Esophagus squamous epithelium (tissue), 5 donors: ENCODE data around the gene DNAJC22. TPM values are rescaled to one million over a fixed set of nuclear protein-coding genes. Genes with fewer than 3 reads are reported as not detected.
A peak's percentile ranks its signal among the peaks of the same experiment; 100 is the strongest.

Experiments
- DNase-seq: peaks from one replicate; lab custom pipeline; 2025; lab: John Stamatoyannopoulos, UW
- H3K27ac ChIP-seq, 4 donors: fragments of 200-600 bp; sonication (generic); one replicate each; pipeline ENCODE4 v1.5.1; 2016 to 2019; ENCODE audit warnings: mild to moderate bottlenecking in 1 of 4
- H3K27me3 ChIP-seq, 4 donors: fragments of 200-600 bp; sonication (generic); 1 replicate in 3 of 4; 2 replicates in 1 of 4; pipeline versions ENCODE4 v1.5.1 to v1.6.0; 2017 to 2021; ENCODE audit warnings: antibody characterized with exemption in 1 of 4
- H3K36me3 ChIP-seq, 3 donors: fragments of 200-600 bp; sonication (generic); one replicate each; pipeline ENCODE4 v1.5.1; 2016 to 2019
- H3K4me1 ChIP-seq, 3 donors: fragments of 200-600 bp; sonication (generic); one replicate each; pipeline ENCODE4 v1.5.1; 2017 to 2019
- H3K4me3 ChIP-seq, 4 donors: fragments of 200-600 bp; sonication (generic); 1 replicate in 3 of 4; 2 replicates in 1 of 4; pipeline ENCODE4 v1.5.1; 2016 to 2019; ENCODE audit warnings: mild to moderate bottlenecking in 2 of 4, moderate library complexity in 1 of 4
- H3K9me3 ChIP-seq, 3 donors: fragments of 200-600 bp; sonication (generic); one replicate each; pipeline ENCODE4 v1.5.1; 2016 to 2019
- POLR2A ChIP-seq, 4 donors: fragments of 450-650 bp; IDR thresholded peaks; one replicate each; pipeline ENCODE4 v1.6.1; 2017; ENCODE audit warnings: antibody characterized with exemption in 4 of 4, mild to moderate bottlenecking in 4 of 4, moderate library complexity in 3 of 4
- WGBS, 2 donors: methylation state at CpG; one replicate each; pipeline ENCODE4 v1.1.5; 2018; 5-methylcytosine and 5-hydroxymethylcytosine counted together
- intact Hi-C: fragments of 100-400 bp; cut with DNase I; formaldehyde crosslinking; loops from one replicate; pipeline ENCODE4 v1.15.0; 2022
- total RNA-seq, 4 donors: library from RNA; depleted of rRNA; stranded (reverse); fragments of >200 nt; gene quantifications; one replicate each; pipeline ENCODE4 v1.1.0, GENCODE V29; 2016
- TF ChIP-seq, protein P1 (sequence below), 6 experiments: fragments of 450-650 bp in 4 of 6; fragments of 200-600 bp in 2 of 6; sonication (generic) in 2 of 6; IDR thresholded peaks; one replicate each; pipeline ENCODE4 v1.5.1; 2016 to 2019; ENCODE audit warnings: antibody characterized with exemption in 6 of 6, mild to moderate bottlenecking in 4 of 6, moderate library complexity in 4 of 6
- donor health status: DM: yes; HTN: yes; CAD: no.

The DNAJC22 gene
- total RNA-seq, 4 donors from 2014 or later = 0.18 to 0.53 TPM; not detected in 2

DNA sequence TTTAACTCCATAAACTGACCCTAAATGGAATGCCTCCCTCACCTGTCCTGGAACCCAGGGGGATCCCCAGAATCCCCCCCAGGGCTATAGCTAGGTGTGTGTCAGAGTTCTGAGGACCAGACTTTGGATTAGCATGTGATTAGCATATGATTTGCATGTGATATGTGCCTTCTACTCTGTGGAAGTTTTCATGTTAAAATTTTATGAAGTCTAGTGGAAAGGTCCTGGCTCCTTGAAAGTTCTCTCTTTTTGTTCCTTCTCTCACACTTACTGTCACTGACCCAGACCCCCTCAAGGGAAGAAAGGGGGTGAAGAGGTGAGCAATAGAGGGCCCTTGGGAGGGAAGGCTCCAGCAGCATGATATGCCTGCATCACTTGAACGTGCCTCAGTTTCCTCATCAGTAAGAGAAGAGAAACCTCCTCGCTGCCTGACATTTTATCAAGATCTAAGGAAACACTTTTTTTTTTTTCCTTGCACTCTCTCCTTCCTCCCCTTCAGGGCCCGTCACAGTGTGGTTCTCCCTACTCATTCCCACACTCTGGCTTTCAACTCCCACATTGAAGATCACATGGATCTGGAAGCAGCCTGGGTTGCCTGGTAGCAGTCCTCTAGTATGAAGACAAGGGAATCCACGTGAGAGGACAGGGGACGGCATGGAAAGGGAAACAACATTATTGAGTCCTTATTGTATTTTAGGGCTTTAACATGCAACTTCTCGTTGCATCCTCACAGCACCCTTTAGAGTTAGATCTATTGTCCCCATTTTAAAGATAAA is 6.4 kb upstream of the DNAJC22 start:
- Histone ChIP-seq H3K27me3 (peaks cover 21 to 100% (median 31%) of the 10 kb centered on the region in 4 donors), H3K9me3 (no peaks in the 10 kb centered on the region), H3K36me3 (no peaks in the 10 kb centered on the region), H3K4me3 (no peak overlapping the region), H3K27ac (no peak overlapping the region), H3K4me1 (peaks cover 29 to 50% (median 36%) of the 10 kb centered on the region in 3 donors)
- intact Hi-C loops = no loop called here
- 56 to 64% methylated on average over 6 of the region's 6 CpGs for WGBS, 2 donors
- DNase-seq = no peak
- TF ChIP-seq, protein P1, sequence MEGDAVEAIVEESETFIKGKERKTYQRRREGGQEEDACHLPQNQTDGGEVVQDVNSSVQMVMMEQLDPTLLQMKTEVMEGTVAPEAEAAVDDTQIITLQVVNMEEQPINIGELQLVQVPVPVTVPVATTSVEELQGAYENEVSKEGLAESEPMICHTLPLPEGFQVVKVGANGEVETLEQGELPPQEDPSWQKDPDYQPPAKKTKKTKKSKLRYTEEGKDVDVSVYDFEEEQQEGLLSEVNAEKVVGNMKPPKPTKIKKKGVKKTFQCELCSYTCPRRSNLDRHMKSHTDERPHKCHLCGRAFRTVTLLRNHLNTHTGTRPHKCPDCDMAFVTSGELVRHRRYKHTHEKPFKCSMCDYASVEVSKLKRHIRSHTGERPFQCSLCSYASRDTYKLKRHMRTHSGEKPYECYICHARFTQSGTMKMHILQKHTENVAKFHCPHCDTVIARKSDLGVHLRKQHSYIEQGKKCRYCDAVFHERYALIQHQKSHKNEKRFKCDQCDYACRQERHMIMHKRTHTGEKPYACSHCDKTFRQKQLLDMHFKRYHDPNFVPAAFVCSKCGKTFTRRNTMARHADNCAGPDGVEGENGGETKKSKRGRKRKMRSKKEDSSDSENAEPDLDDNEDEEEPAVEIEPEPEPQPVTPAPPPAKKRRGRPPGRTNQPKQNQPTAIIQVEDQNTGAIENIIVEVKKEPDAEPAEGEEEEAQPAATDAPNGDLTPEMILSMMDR (IDR thresholded peaks at IDR 0.05) = no peak
- no peak for TF ChIP-seq POLR2A (IDR thresholded peaks at IDR 0.05)

DNA sequence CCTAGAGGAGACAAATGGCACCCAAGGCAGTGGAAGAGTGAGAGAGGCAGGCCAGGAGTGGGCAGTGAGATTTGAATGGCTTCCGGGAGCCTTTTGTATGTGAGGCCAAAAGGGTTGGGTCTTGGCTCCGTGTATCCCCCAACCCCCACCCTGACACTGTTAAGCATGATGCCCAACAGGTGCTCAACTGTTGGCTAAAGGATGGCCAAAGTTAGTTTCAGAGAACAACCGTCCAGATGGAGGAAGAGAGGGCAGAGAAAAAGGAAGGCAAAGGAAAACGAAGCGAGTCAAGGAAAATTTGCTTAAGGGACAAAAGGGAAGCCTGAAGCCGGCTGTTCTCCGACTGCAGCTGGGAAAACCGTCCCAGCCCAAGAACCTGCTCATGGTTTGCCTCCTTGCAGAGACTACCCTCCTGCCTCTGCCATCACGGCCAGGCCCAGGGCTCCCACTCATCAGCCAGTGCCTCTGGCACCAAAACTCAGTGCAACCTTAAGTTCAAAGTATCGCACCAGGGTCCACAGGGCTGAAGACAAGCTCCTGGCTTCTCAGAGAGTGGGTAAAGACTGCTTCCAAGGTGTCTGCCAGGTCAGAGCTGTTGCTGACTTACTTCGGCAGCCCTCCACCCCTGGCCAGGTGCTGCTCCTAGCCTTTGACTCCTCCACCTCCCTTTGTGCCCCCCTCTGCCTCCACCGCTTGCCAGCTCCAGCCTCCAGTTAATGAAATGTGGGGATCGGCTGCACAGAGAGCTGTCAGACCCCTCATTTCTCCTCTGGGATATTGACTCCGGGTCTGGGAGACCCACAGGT is 5.5 kb upstream of the DNAJC22 start:
- Histone ChIP-seq H3K27ac (no peak overlapping the region), H3K4me1 (peaks cover 38 to 56% (median 45%) of the 10 kb centered on the region in 3 donors), H3K36me3 (no peaks in the 10 kb centered on the region), H3K4me3 (no peak overlapping the region), H3K27me3 (peaks cover 17 to 100% (median 32%) of the 10 kb centered on the region in 4 donors), H3K9me3 (no peaks in the 10 kb centered on the region)
- WGBS, 2 donors = 51 to 54% methylated on average over 7 to 14 of the region's 14 CpGs
- TF ChIP-seq POLR2A (IDR thresholded peaks at IDR 0.05) = no peak
- TF ChIP-seq, protein P1 (IDR thresholded peaks at IDR 0.05) = no peak
- intact Hi-C loops = no loop called here
- no peak for DNase-seq

DNA sequence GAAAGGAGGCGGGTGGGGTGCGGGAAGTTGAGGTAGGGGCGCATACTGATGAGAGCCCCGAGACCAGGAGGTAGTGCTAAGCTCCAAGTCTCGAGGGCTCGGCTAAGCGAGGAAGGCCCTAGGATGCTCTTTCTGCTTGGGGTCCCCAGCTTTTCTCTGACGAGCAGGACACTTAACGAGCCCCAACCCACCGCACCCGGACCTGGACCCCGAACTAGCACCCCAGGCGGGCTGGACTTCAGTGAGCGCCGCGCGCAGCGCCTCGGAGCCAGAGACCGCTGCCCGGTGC is 5.0 kb upstream of the DNAJC22 start:
- no peak for DNase-seq
- H3K36me3 ChIP-seq = no peaks in the 10 kb centered on the region
- TF ChIP-seq, protein P1 (IDR thresholded peaks at IDR 0.05) = no peak
- no peak for TF ChIP-seq POLR2A (IDR thresholded peaks at IDR 0.05)
- intact Hi-C loops = no loop called here
- H3K27ac ChIP-seq = no peak overlapping the region
- no peaks in the 10 kb centered on the region for H3K9me3 ChIP-seq
- peak overlapping the region in 3 of 4 donors; percentile 41 to 70 (median 46) for H3K4me3 ChIP-seq
- H3K4me1 ChIP-seq = peaks cover 41 to 56% (median 45%) of the 10 kb centered on the region in 3 donors
- 44 to 80% methylated on average over 1 to 20 of the region's 21 CpGs for WGBS, 2 donors
- peaks cover 12 to 100% (median 32%) of the 10 kb centered on the region in 4 donors for H3K27me3 ChIP-seq

DNA sequence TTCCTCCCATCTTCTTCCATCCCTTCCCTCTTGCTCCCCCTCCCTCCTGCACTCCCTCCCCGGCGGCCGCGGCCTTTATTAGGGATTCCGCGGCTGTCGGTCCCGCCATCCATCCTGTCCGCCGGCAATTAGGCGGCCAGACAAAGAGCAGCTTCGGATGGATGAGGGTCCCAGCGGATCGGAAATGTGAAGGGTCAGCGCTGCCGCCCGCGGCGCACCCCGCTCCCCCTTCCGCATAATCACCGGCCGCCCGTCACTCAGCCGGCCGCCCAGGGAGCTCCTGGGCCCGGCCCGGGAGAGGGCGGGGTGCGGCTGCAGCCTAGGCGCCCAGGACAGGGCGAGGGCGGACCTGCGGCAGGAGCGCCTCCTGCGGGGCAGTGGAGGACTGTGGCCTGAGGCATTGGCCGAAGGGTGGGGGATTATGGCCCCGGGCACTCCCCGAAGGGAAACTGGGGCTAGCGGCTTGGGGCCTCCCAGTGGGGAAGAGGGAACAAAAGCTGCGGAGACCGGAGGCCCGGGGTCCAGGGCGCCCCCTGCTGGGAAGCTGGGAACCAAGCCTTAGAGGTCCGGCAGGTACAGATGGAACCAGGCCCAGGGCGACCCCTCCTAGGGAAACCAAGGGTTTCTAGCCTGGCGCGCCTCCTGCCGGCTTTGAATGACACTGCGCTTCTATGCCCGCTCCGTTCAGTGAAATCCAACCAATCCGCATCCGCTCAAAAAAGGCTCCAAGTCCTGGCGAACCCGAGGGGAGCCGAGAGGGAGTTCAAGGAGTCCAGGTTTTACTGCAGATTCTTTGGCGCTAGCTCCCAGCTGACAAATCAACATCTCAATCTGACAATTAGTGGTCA is 4.4 kb upstream of the DNAJC22 start:
- Histone ChIP-seq H3K4me3 (peak overlapping the region; percentile 11 to 70 (median 44)), H3K27me3 (peaks cover 14 to 100% (median 30%) of the 10 kb centered on the region in 4 donors), H3K36me3 (no peaks in the 10 kb centered on the region), H3K27ac (no peak overlapping the region), H3K4me1 (peaks cover 41 to 56% (median 47%) of the 10 kb centered on the region in 3 donors), H3K9me3 (no peaks in the 10 kb centered on the region)
- DNase-seq = no peak
- WGBS, 2 donors = 3% methylated on average over 13 of the region's 58 CpGs; no CpG with 5 or more reads in 1 of the 2 donors
- TF ChIP-seq, protein P1 (IDR thresholded peaks at IDR 0.05) = peak; percentile 71 to 77 (median 76)
- no peak for TF ChIP-seq POLR2A (IDR thresholded peaks at IDR 0.05)
- intact Hi-C loops = no loop called here
